ENCODE data around the gene IGFBP7.
"Not testable (repeated sequence)": the region's sequence is repeated elsewhere in the genome, so short reads cannot be mapped to it uniquely, and the experiment has no call there.

IGFBP7 gene

DNA sequence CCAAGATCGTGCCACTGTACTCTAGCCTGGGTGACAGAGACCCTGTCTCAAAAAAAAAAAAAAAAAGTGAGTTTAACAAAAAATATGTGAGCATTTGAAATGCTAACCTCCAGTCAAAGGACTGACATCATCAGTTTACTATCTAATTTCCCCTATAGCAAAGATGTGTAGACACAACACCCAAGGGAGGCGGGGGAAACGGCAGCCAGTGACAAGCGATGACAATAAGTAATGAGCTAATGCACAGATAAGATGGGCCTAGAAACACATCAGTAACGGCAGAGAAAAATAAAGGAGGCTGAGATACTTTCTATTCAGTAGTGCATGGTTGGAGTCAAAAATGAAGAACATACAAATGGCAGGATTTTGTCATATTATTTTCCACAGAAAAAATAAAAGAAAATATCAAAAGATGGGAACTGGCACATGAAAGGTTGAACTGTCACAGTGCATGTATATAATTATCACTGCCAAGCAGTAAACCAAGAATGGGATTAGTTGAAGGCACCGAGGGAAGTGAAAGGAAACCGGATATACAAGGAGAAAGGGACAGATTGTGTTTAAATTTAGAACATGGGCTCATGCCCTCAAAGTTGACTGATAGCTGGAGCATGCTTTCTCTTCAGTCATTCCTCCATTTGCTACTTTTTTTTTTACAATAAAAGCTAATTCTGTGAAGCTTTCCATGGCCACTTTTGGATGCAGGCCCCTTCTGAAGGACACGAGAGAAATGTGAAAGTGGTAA lies 41.8 kb downstream of the IGFBP7 start:
- DNase-seq, result no peak

DNA sequence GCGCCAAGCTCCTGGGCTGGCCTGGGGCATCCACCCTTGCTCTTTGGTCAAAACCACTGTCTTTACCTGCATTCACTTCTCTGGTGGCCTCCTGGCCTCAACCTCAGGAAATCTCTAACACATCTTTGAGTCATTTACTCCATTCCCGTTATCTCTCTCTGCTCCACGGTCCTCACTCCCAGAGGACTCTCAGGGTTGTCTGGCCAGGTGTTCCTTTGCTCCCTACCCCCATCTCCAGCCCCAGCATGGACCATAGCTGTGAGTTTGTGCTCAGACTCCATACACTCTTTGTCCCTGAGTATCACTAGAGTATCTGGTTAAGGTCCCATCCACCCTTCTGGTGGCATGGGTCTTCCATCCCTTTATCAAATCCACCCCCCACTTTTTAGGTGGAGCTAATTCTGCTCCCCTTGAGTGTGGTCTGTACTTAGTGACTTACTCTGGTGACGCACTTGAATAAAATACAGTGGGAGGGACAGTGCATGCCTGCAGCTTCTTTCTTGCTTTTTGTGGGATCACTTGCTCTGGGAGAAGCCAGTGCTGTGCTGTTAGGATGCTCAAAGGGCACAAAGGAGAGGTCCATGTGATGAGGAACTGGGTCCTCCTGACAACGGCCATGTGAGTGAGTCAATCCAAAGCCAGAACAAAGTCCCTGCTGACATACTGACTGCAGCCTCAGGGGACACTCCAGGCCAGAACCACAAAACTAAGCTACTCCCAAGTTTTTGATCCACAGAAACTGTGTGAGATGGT lies 44.3 kb downstream of the IGFBP7 start:
- DNase-seq, result no peak

DNA sequence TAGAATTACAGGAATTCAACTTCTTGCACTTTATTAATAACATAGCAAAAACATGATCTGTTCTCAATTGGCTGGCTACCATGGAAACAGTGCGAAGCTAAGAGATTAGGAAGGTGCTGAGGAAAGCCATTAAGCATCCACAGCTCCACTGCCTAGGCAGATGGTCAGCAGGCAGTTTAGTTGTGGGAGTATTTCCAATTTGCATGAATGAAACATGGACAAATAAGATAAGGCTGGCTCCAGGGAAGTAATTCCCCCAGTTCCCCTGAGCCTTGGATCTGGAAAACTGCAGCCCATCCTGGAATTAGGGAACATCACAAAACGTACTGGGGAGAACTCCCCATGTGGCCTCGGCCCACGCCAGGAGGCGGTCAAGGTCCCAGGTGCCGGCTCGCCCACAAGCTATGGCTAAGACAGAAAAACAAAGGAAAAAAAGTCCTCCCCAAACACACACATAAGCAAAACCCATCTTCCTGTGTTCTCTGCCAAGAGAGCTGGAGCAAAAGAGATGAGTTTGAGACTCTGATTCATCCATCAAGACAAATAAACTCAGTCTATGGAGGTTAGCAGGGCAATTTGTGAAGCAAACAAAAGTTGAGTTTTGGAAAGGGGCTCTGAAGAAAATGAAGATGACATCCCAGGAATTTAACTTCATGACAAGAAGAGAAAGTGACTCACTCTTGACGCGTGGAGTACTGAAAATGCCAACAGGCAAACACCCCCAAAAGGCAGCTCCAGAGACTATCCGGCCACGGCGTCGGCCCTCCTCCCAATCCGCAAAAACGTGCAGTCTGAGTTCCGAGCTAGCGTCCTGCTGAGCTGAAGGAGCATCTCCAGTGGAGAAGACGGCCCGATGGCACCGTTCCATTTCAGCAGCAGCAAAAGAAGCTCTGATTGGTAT lies 45.1 kb downstream of the IGFBP7 start:
- no peak for DNase-seq

DNA sequence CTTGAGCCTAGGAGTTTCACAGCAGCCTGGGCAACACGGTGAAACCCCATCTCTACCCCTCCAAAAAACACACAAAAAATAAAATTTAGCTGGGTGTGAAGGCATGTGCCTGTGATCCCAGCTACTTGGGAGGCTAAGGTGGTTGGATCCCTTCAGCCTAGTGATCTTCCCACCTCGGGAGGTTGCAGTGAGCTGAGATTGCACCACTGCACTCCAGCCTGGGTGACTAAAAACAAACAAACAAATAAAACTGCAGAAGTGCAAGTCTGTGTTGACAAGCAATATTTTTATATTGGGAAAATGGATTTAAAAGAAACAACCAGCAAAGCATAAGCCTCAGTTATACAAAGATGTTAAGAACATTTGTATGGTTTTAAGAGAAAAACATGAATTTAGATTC lies 46.1 kb downstream of the IGFBP7 start:
- no peak for DNase-seq

DNA sequence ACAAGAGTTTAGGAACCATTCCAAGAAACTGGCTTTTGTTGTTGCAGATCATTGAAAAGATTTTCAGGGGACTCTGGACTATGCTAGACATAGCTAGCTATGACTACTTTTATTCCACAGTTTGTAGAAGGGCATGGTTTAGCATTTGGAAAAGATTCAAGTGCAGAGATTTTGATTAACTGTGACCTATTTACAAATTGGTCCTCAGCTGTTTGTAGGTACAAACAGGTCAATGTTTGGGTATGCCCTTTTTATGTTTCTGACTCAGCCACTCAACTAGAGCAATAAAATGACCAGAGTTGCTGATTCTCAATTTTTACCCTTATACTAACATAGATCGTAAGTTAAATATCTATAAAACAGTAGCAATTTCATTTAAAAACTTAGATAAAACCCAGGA lies 46.7 kb downstream of the IGFBP7 start:
- DNase-seq, result no peak

DNA sequence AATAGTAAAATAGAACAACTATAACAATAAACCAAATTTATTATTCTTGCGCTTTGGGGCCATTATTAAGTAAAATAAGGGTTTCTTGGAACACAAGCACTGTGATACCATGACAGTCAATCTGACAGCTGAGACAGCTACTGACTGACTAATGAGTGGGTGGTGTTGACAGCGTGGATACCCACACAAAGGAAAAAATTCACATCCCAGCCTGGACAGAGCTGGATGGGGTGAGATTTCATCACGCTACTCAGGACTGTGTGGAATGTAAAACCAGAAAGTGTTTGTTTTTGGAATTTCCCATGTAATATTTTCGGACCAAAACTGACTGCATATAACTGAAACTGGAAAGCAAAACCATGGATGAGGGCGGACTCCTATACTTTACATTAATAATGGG lies 48.8 kb downstream of the IGFBP7 start:
- no peak for DNase-seq

DNA sequence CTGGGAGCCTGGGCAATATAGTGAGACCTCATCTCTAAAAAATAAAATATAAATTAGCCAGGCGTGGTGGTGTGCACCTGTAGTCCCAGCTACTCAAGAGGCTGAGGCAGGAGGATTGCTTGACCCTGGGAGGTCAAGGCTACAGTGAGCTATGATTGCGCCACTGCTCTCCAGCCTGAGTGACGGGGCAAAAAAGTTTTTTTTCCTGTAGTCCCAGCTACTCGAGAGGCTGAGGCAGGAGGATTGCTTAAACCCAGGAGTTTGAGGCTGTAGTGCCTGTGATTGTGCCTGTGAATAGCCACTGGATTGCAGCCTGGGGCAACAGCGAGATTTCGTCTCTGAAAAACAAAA lies 49.5 kb downstream of the IGFBP7 start:
- not testable (repeated sequence) for DNase-seq

DNA sequence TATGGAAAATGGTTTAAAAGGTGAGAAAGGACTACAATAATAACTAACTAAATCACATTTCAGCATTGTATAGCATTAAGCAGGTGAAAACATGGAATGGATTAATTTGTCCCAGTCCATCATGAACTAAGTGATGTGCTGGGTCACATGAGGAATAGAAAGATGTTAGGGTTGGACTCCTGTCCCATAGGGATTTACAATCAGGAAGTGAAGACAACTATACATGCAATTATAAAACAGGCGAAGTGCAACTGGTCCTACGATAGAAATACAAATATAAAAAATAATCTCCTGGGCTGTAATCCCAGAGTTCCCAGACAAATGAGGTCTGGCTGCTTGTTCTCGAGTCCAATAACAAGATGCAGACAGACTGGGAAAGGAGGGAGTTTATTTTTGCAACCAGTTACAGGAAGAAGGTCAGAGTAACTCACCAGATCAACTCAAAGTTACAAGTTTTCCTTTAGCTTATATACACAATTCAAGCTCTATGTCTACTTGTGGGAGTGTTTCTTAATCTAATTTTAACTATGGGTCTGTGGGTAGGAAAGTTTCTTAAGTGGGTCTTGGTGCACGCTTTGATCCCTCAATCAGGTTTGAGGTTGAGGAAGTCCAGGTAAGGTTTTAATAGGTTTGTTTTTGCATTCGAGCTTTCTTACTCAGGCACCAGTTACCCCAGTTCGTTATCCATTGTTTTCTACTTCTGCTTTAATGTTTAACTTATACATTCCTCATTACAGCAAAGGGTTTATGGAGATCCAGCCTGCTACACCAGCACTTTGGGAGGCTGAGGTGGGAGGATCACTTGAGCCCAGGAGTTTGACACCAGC lies 50.1 kb downstream of the IGFBP7 start:
- no peak for DNase-seq

DNA sequence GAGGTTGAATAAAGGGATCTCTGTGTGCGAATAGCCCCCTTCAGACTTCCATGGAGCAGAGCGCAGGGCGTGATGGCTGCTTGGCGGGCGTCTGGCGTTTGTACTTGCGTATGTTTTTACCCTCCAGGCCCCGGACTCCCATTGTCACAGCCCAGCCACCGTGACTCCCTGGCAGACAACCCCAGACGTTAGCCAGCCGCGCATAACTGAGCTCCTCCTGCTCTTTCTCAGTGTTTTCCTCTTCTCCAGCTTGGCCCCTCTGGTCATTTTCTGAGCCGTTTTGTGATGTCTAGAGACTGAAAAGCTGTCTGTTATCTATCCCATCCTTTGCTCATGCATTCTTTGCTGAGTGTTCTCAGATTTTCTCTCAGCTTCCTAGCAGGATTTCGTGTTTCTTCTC lies 54.3 kb downstream of the IGFBP7 start:
- no peak for DNase-seq

DNA sequence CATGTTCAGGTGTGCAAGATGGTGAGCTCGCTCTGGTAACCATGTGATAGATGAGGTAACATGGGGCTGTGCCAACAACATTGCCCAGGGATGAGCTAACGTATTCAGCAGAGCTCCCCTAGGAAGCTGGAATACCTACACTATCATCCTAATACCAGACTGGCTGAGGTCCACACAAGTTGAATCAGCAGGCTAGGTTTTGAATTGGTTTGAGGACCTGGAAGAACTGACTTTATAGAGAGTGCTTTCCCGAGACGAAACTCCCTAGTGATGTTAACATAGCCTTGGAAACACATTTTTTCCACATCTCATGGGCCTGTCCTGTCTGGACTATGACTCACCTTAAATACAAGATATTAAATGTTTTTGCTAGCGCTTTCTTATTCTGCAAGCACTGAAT lies 56.7 kb downstream of the IGFBP7 start:
- DNase-seq, result no peak

DNA sequence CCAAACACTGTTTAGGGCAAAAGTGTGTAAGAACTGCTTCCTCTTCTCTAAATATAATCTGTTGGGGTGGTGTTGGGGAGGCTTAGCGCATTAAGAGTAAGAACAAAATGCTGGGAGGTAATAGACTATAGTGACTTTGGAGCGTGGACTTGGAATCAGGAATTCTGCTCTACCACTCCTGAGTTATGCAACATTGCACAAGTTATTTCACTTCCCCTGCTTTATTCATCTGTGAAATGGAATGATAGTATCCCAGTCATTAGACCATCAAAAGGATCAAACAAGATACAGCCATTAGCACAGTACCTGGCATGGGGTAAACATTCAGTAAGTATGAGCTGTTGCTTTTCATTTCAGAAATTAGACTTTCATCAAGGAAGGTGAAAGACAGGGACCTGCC lies 58.7 kb downstream of the IGFBP7 start:
- no peak for DNase-seq

DNA sequence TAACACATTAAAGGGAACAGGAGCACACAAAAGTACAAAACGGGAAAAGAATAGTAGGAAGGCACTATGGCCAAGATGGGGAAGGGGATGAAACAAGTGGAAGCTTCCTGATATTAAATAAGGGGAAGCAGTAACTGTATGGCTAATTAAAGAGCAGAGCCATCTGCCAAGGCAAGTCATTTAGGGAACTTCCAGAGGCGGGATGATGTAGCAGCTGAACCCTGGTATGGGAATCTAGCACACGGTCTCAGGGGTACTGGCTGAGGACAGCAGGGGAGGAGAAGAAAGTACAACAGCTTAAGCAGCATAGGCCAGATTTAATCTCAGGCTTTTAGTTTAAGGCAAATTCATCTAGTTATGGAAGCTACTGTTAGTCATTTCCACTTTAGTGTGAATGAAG lies 59.1 kb downstream of the IGFBP7 start:
- peak; percentile 48 for DNase-seq

DNA sequence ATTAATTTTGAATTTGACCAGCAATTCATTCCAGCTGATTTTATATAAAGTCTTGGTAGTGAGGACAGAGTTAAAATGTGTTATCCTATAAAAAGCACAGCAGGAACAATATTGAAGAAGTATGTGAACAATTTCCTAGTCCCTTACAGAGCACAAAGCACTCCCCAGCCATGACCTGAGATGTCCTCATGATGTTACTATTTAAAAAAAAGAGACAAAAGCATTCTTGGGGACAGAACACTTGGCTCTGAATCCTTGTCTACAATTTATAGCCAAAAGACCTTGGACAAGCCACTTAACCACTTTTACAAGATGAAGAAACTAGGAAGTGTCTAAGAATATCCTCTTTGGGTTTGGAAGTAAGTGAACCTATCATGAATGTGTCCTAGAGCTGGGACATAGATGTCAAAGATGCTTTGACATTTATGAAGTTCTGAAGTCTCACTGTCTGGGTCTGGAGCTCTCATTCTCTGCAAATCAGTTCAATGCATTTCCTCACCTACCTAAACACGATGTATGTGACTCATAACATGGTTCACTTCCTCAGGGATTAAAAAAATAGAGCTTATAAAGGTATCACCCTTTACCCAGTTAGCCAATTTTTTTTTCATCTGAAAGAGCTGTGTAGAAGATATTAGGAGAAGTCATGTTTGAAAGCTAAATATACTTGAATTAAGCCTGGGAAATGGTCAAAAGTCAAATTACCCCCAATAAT lies 61.4 kb downstream of the IGFBP7 start:
- no peak for DNase-seq

DNA sequence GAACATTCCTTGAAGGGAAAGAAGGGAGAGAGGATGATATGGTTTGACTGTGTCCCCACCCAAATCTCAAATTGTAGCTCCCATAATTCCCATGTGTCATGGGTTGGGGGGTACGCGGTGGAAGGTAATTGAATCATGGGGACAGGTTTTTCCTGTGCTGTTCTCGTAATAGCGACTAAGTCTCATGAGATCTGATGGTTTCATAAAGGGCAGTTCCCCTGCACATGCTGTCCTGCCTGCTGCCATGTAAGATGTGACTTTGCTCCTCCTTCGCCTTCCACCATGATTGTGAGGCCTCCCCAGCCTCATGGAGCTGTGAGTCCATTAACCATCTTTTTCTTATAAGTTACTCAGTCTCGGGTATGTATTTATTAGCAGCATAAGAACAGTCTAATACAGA lies 63.1 kb downstream of the IGFBP7 start:
- DNase-seq, result not testable (repeated sequence)

DNA sequence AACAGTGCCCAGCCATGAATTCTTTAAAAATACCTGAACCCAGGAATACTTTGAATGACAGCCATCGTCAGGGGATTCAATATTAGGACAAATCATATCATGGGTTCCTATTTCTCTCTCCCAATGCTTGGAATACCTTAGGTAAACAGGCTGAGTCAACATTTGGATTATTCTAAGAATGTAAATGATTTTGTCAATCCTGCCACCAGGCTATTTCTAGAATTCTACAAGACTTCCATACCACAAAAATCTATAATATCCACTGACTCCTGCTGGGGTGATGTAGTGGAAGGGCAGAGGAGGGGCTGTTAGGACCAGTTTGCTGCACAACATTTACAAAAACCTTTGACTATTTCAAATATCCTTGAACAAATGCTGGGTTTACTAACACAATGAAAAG lies 65.2 kb downstream of the IGFBP7 start:
- no peak for DNase-seq

DNA sequence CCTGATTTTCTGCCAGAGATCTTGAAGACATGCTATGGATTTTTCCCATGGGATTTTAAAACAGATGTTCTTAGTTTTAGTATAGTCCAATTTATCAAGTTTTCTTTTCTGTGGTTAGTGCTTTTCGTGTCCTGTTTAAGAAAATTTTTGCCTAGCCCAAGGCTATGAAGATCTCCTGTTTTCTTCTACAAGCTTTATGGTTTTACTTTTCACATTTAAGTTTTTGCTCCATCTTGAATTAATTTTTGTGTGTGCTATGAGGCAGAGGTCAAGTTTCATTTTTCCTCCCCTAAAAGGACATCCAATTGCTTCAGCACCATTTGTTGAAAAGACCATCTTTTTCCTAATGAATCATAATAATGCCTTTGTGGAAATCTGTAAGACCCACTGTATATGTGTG lies 65.9 kb downstream of the IGFBP7 start:
- DNase-seq, result no peak

DNA sequence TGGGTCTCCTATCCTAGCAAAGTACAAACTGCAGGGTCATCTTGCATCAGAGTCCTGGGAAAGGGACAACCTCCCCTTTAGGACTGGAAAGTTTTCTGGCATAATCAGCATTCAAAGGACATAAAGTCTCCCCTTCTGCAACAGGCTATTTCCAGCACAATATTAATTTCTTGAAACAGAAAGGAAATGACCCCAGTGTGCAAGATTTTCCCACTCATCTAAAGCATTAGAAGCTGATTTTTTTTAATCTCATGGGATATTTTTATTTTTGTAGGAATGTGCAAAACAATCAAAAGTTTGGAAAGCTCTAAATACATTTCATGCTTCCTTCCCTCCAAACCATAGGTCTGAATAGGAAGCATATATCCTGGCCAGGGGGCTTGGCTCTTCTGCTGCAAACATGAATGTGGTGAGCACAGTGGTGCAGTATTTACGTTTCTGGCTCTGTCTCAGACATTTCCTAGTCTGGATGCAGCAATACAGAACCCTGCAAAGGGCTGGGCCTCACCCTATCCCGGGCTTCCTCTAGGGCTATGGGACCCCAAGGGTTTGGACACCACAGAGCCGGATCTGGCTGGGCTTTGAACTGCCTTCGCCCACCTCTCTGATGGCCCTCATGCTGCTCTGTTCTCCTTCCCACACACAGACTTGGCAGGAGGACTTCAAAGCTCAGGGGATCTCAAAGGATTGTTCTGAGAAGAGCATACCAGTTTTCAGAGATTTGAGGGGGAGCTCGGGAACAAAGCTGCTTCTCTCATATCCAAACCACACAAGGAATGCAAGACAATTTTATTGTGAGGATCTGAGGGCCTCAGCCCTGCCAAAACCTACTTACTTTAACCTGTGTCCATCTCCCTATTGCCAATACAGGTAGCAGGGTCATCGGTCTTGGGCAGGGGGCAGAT lies 66.6 kb downstream of the IGFBP7 start:
- no peak for DNase-seq

DNA sequence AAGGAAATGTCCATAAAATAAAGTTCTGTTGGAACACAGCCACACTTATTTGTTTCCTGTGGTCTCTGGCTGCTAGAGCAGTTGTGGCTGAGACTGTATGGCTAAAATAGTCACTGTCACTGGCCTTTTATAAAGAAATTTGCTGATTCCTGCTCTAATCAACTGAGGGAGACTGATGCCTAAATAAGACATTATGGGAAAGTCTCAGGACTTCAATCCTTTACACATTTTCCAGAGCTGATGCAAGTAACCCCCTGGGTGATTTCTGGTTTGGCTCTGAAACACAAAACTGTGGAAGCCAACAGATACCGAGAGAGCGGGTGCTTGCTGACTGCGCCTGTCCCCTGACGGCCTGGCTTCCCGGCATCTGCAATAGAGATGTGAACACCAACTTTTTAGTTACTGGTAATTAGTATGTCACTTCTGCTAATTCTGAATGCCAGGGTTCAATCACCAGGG lies 67.4 kb downstream of the IGFBP7 start:
- no peak for DNase-seq

DNA sequence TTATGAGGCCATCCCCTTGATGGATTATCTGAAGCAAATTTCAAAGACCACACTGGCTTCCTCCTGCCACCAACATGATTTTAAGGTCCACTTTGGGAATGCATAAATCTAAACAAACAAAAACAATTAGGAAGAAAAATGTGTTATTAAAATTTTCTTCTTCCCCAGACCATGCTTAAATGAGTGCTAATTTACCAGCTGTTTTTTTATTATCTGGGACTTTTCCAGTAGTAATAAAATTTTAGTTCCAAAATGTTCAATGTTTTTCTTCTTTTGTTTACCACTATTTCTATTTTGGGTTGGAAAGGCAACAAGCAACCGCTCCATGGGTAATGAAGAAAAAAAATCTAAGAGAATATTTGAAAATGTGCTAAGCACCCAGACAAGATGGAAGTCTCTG lies 69.2 kb downstream of the IGFBP7 start:
- no peak for DNase-seq

DNA sequence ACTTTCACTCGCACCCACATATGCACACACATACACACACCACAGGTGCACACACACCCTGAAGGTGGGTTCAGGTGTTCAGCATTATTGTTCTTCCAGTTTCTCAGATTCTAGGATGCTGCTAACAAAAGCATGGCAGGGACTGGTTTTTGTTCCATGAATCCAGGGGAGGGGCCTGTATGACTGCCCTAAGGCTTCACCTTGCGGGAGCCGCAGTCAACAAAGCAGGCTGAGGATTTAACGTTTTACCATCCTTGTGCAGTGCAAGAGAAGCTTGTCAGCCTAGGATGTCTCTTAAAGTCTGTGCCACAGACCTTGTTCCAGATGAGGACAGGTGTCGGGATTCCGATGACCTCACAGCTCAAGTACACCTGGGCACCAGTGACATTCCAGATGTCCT lies 69.7 kb downstream of the IGFBP7 start:
- DNase-seq, result no peak

DNA sequence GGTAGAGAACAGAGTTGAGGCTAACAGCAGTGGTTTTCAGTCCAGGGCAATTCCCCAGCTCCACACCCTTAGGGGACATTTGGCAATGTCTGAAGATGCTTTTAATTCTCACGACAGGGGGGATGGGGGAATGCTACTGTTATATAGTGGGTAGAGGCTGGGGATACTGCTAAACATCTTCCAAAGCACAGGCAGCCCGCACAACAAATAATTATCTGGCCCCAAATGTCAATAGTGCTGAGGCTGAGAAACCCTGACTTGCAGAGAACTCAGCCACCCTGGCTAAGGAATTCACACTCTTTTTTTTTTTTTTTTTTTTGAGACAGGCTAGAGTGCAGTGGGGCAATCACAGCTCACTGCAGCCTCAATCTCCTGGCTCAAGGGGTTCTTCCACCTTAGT lies 70.8 kb downstream of the IGFBP7 start:
- DNase-seq, result no peak

Data from NCI-H2171 treated with DMSO at 0.1 percent for 48 hours (cell line).